HG03457 (cell line): Measurements from ENCODE around the gene SIX2.

Experiments
- ATAC-seq: cut with Tn5 transposase; IDR thresholded peaks from one replicate; pipeline ENCODE4 v1.9.1; 2021; ENCODE audit warnings: moderate number of reproducible peaks; ENCODE audit not compliant: unreplicated experiment

SIX2 gene

GRCh38 chr2:45002686-45003085 lies 6.6 kb downstream of the SIX2 start:
- no peak for ATAC-seq

DNA sequence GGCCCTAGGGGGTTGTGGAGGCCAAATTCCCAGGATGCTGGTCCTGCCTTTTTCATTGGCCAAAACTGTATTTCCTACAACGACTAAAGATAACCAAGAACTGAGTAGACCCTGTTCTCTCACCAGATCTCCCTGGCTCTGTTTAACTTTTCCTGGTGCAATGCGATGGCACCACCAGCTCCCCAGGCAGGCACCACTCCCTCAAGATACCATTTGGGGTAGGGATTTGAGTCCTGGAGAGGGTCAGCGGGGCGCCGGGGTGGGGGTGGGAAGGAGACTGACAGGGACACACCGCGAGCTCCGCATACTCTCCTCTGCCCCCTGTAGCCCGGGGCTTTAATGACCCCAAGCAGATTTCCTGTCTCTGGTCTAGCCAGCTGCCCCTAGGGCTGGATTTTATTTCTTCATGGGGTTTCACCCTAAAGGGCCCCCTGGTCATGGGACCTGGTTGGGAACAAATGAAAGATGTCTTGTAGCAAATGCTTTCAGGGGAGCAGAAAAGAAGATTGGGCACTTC lies 7.3 kb downstream of the SIX2 start:
- ATAC-seq = no peak

DNA sequence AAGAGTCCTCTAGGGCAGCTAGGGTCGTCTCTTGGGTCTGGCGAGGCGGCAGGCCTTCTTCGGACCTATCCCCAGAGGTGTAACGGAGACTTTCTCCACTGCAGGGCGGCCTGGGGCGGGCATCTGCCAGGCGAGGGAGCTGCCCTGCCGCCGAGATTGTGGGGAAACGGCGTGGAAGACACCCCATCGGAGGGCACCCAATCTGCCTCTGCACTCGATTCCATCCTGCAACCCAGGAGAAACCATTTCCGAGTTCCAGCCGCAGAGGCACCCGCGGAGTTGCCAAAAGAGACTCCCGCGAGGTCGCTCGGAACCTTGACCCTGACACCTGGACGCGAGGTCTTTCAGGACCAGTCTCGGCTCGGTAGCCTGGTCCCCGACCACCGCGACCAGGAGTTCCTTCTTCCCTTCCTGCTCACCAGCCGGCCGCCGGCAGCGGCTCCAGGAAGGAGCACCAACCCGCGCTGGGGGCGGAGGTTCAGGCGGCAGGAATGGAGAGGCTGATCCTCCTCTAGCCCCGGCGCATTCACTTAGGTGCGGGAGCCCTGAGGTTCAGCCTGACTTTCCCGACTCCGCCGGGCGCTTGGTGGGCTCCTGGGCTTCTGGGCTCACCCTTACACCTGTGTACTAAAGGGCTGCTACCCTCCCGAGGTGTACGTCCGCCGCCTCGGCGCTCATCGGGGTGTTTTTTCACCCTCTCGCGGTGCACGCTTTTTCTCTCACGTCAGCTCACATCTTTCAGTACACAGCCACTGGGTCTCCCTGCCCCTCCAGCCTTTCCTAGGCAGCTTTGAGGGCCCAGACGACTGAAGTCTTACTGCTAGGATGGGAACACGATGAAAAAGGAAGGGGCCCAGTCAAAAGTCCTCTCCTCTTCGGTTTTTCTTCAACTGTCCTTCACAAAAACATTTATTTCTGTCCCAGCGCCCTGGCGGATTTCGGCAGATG lies 8.1 kb downstream of the SIX2 start:
- no peak for ATAC-seq

GRCh38 chr2:45000341-45000901 lies 8.8 kb downstream of the SIX2 start:
- ATAC-seq = no peak

DNA sequence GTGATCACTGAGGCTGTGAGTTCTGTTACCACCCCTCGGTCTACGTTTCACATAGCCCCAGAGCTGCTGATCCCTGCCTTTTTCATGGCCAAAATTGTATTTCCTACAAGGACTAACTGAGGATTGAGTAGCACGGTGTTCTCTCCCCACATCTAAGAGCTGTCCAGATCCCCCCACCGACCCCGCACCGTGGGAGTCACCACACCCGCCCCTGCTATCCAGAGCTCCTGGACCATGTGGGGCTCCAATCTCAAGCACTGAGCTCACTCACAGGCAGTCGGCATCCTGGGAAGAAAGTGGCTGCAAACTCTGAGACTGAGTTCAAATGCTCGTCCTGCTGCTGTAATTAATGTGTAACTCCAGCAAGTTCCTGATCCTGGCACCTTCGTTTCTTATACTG lies 9.7 kb downstream of the SIX2 start:
- ATAC-seq = no peak

- ATAC-seq = no peak
Measured at GRCh38 chr2:44997963-44998362, 11.3 kb downstream of the SIX2 start.

DNA sequence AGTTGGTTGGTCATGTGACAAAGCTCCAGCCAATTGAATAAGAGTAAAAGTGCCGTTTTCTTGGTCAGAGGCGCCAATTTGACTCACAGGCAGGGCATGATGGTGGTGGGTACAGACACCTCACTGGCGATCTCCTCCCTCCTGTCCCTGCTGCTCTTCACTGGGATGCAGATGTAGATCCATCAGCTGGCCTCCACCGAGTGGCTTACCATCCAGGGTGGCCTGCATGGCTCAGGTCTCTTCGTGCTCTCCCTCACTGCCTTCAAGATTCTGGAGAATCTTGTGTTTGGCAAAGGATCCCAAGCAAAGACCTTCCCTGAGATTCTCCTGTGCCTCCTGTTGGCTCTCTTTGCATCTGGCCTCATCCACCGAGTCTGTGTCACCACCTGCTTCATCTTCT lies 12.9 kb downstream of the SIX2 start:
- no peak for ATAC-seq

GRCh38 chr2:44994377-44994776 lies 14.9 kb downstream of the SIX2 start:
- ATAC-seq = no peak

DNA sequence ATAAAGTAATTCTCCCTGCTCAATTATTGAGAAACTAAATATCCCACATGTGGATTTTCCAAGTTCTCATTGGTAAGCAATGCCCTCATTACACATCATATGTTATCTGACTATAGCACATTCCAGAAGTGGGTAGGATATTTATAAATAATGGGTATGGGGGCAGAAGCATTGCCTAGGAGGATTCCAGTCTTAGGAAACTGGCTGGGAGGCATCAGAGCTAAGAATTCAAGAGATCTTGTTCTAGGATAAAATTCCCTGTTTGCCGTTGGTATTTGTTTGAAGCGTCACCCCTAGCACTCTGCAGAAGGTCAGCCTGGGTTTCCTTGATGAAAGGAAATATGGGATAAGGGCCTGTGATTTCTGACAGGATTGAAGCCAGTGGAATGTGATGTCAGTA lies 20.1 kb downstream of the SIX2 start:
- ATAC-seq = no peak

GRCh38 chr2:44983836-44984604 lies 25.2 kb downstream of the SIX2 start:
- ATAC-seq = no peak

- ATAC-seq = no peak
Measured at GRCh38 chr2:44981714-44982108, 27.5 kb downstream of the SIX2 start.

GRCh38 chr2:44980751-44981713 lies 28.2 kb downstream of the SIX2 start:
- ATAC-seq = no peak

- ATAC-seq = no peak
Measured at GRCh38 chr2:44979581-44979980, 29.7 kb downstream of the SIX2 start.

- ATAC-seq = no peak
Measured at GRCh38 chr2:44975571-44976450, 33.4 kb downstream of the SIX2 start.

- no peak for ATAC-seq
Measured at GRCh38 chr2:44974064-44974715, 35.1 kb downstream of the SIX2 start.

DNA sequence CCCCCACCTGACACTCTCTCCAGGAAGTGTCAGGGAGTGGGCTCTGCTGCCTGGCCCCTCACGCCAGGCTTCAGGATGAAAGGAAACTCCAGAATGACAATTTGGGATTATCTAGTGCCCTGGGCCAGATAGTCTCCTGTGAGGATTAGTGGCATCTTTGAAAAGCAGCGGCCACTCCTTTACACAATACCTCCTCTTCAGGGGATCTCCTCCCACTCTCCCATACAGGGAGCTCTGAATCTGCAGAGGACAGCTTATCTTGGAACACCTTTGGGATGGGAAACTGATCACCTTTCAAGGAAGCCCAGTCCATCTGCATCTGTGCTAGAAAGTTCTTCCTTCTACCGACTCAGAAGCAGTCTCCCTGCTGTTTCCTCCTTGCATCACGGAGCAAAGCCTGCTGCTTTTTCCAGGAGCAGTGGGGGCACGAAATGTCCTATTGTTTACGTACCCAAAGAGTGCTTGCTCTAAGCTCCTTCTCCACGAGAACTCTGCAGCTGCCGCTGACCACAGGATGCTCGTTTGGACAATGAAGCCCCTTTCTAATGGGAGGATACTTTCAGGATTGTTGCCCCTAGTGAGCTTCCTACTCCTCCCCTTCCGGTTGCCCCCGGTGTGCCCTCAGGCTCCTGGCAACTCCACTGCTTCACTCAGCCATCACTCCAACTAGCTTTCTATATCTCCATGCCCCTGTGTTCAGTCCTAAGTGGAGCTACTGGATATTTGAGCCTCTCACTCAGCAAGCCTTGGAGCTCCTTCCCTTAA lies 36.3 kb downstream of the SIX2 start:
- no peak for ATAC-seq

DNA sequence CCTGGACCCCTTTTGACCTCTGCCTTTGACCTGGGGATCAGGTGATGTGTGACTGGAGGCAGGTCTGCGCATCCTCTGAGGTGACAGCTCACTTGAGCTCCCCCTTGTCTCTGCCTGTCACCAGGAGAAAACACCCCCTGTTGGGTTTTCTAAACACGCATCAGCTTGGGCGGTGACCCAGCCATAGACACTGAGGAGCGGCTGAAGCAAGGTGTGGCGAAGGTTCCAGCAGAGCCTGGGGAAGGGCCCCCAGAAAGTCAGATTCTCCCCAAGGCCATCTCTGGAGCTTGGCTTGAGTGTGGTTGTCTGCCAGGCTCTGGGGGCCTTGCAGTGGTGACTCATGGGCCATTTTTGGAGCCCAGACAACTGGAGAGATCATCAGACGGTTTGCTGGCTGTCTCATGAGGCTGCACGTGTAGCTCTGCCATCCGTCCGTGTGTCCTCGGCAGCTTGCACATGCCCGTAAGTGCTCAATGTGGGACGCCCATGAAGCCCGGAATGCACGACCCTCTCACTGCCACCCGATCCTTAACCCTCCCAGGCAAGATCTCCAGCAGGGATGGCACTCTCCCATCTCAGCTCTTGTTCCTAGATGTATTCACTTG lies 38.3 kb downstream of the SIX2 start:
- ATAC-seq = no peak

DNA sequence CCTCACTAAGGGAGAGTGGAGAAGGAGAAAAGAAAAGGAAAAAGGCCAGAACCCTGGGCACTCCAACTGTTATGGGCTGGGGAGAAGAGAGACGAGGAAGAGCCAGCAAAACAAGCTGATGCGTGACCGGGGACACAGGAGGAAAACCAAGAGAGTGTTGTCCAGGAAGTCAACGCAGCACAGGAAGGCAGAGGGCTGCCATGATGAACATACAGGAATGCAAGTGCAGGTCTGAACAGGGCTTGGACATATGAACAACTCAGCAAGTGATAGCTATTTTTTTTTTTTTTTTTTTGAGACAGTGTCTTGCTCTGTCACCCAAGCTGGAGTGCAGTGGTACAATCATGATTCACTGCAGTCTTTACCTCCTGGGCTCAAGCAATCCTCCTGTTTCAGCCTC lies 39.3 kb downstream of the SIX2 start:
- ATAC-seq = no peak
